GM12892 (cell line): ENCODE measurements around the gene VPS35L.
A peak's percentile ranks its signal among the peaks of the same experiment; 100 is the strongest.

Experiments
- DNase-seq: peaks from one replicate; pipeline ENCODE4 v3.0.0; 2011; ENCODE audit not compliant: insufficient read length
- FAIRE-seq: peaks from 2 replicates; lab custom pipeline; 2011; peaks lifted over from hg19 to GRCh38; lab: Jason Lieb, UNC
- POLR2A ChIP-seq: IDR thresholded peaks from 2 replicates; pipeline ENCODE4 v1.6.1; 2011; ENCODE audit warnings: low read depth, low read length, control low read depth
- POLR2AphosphoS5 ChIP-seq: IDR thresholded peaks from 2 replicates; pipeline ENCODE4 v1.6.1; 2011; ENCODE audit warnings: low read depth, low read length, control low read depth
- TAF1 ChIP-seq: IDR thresholded peaks from 2 replicates; pipeline ENCODE4 v1.6.1; 2011; ENCODE audit warnings: low read depth, mild to moderate bottlenecking, control low read depth, low read length, borderline replicate concordance

VPS35L gene

GRCh38 chr16:19548144-19548543, 7.4 kb upstream of the VPS35L start:
- TF ChIP-seq POLR2A: no peak
- TF ChIP-seq TAF1: no peak
- no peak for DNase-seq
- FAIRE-seq: no peak

GRCh38 chr16:19549673-19550072, 5.8 kb upstream of the VPS35L start:
- DNase-seq (no peak), FAIRE-seq (no peak)
- TF ChIP-seq POLR2A (no peak), TAF1 (no peak), POLR2AphosphoS5 (no peak)

DNA sequence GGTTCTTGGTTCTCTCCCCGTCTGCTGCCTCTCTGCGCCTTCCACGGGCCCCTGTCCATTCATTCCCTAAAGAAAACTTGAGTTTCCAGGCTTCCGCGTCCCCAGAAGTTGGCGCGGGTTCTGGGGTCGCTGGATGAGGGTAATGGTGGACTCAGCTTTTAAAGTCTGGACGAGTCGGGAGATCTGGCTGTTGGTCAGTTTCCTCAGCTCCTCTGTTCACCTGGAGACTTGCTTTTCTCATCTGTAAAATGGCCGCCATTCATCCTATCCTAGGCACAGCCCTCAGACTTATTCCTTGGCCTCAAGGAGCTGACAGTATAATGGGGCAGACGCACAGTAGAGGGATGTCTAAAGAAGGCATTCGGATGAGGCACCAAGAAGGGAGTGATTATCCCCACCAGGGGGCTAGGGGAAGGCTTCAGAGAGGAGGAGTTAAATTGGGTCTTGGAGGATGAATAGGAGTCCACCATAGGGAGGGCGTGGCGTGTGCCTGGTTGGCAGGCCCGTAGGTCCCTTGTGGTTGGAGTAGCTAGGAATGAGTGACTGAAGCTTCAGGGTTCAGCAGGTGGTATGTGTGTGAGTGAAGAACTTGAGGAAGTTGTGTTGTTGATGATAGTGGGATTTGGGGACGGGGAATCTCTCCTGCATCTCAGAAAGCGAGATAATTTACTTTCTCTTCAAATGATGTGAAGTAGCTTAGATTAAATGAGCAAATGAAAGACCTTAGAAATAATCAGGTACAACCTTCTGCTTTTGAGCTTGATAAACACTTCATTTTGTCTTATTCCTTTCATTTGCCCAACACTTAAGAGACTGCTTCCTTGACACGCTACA, 652 bp downstream of the VPS35L start:
- DNase-seq: peak; percentile 23
- TF ChIP-seq TAF1: no peak
- no peak for TF ChIP-seq POLR2A
- TF ChIP-seq POLR2AphosphoS5: no peak
- FAIRE-seq: no peak

GRCh38 chr16:19559242-19559910, 3.9 kb downstream of the VPS35L start:
- TF ChIP-seq POLR2A (no peak), TAF1 (no peak), POLR2AphosphoS5 (no peak)
- FAIRE-seq: no peak
- no peak for DNase-seq

GRCh38 chr16:19560078-19560477, 4.6 kb downstream of the VPS35L start:
- no peak for TF ChIP-seq TAF1
- TF ChIP-seq POLR2AphosphoS5: no peak
- no peak for TF ChIP-seq POLR2A
- no peak for DNase-seq
- no peak for FAIRE-seq

DNA sequence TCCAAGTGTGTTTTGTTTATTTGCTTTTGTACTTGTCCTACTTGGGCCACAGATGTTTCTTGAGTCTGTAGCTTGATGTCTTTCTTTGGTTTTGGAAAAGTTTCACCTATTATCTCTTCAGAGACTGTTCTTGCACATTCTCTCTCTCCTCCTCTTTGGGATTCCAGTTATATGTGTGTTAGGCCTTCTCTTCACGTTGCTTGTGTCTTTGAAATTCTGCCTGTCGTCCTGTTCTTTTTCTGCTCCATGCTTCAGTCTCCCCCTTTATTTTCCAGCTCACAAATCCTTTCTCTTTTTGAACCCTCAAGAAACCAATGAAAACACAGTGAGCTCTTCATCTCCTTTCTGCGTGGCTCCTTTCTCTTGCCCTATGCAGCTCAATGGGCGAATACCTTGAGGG, 7.9 kb downstream of the VPS35L start:
- no peak for DNase-seq
- no peak for FAIRE-seq
- no peak for TF ChIP-seq TAF1
- no peak for TF ChIP-seq POLR2AphosphoS5
- TF ChIP-seq POLR2A: no peak

DNA sequence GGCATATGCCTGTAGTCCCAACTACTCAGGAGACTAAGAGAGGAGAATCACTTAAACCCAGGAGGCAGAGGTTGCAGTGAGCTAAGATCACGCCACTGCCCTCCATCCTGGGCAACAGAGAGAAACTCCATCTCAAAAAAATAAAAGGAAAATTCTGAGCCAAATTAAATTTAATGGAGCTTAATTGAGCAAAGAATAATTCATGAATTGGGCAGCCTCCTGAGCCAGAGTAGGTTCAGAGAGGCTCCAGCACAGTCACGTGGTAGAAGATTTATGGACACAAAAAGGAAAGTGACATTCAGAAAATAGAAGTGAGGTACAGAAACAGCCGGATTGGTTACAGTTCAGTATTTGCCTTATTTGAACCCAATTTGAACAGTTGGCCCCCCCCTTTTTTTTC, 10.9 kb downstream of the VPS35L start:
- FAIRE-seq (no peak), DNase-seq (no peak)
- no peak for TF ChIP-seq POLR2AphosphoS5
- no peak for TF ChIP-seq POLR2A
- TF ChIP-seq TAF1: no peak

DNA sequence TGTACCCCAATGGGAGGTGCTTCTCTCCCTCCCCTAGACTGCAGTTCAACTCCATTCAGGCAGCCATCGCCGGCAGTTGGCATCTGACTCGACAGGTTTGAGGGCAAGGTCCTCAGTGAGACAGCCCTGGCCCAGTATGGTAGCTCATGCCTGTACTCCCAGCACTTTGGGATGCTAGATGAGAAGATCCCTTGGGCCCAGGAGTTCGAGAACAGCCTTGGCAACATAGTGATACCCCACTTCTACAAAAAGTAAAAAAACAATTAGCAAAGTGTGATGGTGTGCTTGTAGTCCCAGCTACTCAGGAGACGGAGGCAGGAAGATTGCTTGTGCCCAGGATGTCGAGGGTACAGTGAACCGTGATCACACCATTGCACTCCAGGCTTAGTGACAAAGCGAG, 12.1 kb downstream of the VPS35L start:
- DNase-seq: no peak
- no peak for FAIRE-seq
- TF ChIP-seq POLR2A (no peak), POLR2AphosphoS5 (no peak), TAF1 (no peak)

DNA sequence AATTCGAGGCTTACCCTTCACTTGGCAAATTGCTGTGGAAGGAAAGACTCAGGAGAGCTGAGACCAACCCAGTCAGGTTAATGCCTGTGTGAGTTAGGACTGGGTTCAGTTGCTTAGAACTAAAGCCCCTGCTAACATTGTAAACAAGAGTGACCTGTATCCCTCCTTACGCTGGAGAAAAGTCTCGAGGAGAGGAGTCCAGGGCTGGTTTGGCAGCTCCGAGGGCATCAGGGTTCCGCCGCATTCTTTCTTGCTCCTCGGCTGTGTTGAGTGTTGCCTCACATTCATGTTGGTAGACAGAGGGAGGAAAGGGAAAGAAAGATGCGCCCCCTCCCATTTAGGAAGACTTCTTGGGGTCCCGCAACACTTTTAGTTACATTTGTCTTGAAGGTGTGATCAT, 18.5 kb downstream of the VPS35L start:
- DNase-seq: no peak
- FAIRE-seq: no peak
- TF ChIP-seq POLR2AphosphoS5: no peak
- TF ChIP-seq TAF1: no peak
- TF ChIP-seq POLR2A: no peak

- TF ChIP-seq POLR2AphosphoS5 (no peak), POLR2A (no peak), TAF1 (no peak)
- no peak for FAIRE-seq
- no peak for DNase-seq
Observed at GRCh38 chr16:19574615-19575014, 19.1 kb downstream of the VPS35L start.

GRCh38 chr16:19578378-19578971, 23.0 kb downstream of the VPS35L start:
- DNase-seq (no peak), FAIRE-seq (no peak)
- TF ChIP-seq TAF1 (no peak), POLR2A (no peak), POLR2AphosphoS5 (no peak)
